Upper lobe of left lung (tissue), 6 donors: Measurements from ENCODE around the gene DHX29. TPM values are rescaled to one million over a fixed set of nuclear protein-coding genes. Genes with fewer than 3 reads are reported as not detected.

Experiments
- ATAC-seq, 2 donors: fragments of 200-7000 bp; cut with Tn5 transposase; one replicate each; pipeline ENCODE4 v1.9.1; 2022; ENCODE audit warnings: mild to moderate bottlenecking in 2 of 2, moderate library complexity in 2 of 2; ENCODE audit not compliant: low FRiP score in 2 of 2
- DNase-seq, 2 donors: peaks; one replicate each; pipeline ENCODE4 v3.0.0-alpha.2; 2019 to 2020
- H3K27ac ChIP-seq, 4 donors: fragments of 200-600 bp; sonication (generic); one replicate each; pipeline ENCODE4 v1.5.1; 2016 to 2019
- H3K27me3 ChIP-seq, 4 donors: fragments of 200-600 bp; sonication (generic); one replicate each; pipeline ENCODE4 v1.5.1; 2017 to 2019
- H3K36me3 ChIP-seq, 4 donors: fragments of 200-600 bp; sonication (generic); one replicate each; pipeline ENCODE4 v1.5.1; 2016 to 2019
- H3K4me1 ChIP-seq, 4 donors: fragments of 200-600 bp; sonication (generic); one replicate each; pipeline ENCODE4 v1.5.1; 2018 to 2019
- H3K4me3 ChIP-seq, 4 donors: fragments of 200-600 bp; sonication (generic); one replicate each; pipeline ENCODE4 v1.5.1; 2017 to 2019; ENCODE audit warnings: mild to moderate bottlenecking in 2 of 4, moderate library complexity in 1 of 4
- H3K9me3 ChIP-seq, 4 donors: fragments of 200-600 bp; sonication (generic); one replicate each; pipeline ENCODE4 v1.5.1; 2018 to 2019
- EP300 ChIP-seq, 4 donors: sonication (generic); formaldehyde crosslinking; IDR thresholded peaks; one replicate each; pipeline ENCODE4 v1.5.1; 2017; ENCODE audit warnings: antibody characterized with exemption in 4 of 4, control low read depth in 2 of 4
- POLR2A ChIP-seq, 4 donors: fragments of 450-650 bp; IDR thresholded peaks; one replicate each; pipeline ENCODE4 v1.5.1; 2016 to 2017; ENCODE audit warnings: antibody characterized with exemption in 4 of 4, mild to moderate bottlenecking in 2 of 4
- POLR2AphosphoS5 ChIP-seq, 2 donors: sonication (generic); formaldehyde crosslinking; IDR thresholded peaks; one replicate each; pipeline ENCODE4 v1.5.1; 2017; ENCODE audit warnings: antibody characterized with exemption in 2 of 2
- WGBS, 2 donors: methylation state at CpG; one replicate each; pipeline ENCODE4 v1.1.5; 2017 to 2018; 5-methylcytosine and 5-hydroxymethylcytosine counted together
- total RNA-seq, 6 donors: library from RNA; depleted of rRNA in 4 of 6; stranded (reverse); fragments of >200 nt in 4 of 6; gene quantifications; one replicate each; pipeline versions ENCODE4 v1.1.0 to v1.2.1, GENCODE V29; 2016 to 2021
- TF ChIP-seq, protein P1 (sequence below), 6 experiments: fragments of 450-650 bp in 4 of 6; fragments of 200-600 bp in 2 of 6; sonication (generic) in 2 of 6; IDR thresholded peaks; one replicate each; pipeline ENCODE4 v1.5.1; 2016 to 2019; ENCODE audit warnings: antibody characterized with exemption in 6 of 6
- donor health status: DM: no; HTN: no; CAD: no; lungs with moderate emphysema.
- donor health status: DM: no; HTN: yes; CAD: no; lungs with severe emphysema.

The DHX29 gene
- total RNA-seq, 6 donors from 2014 or later: 19.5 to 36.7 (median 24.1) TPM

DNA sequence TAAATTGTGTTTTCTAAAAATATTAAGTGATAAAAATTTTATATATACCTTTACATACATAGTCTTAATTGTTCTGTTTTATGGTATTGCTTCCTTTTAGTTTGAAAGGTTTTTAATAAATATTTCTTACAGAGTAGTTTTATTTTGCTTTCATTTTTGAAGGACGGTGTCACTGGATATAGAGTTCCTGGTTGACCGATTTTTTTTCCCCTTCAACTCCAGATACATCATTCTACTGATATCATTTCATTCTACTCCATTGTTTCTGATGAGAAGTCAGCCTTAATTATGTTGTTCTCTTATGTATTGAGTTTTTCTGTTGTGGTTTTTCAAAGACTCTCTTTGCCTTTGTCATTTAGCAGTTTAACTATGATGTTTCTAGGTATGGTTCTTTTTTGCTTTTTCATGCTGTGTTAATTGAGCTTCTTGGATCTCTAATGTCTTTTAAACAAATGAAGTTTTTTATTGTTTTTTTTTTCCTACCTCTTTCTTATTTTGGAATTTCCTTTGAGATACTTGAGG lies 30.7 kb upstream of the DHX29 start:
- ATAC-seq (peak in 1 of 2 donors; percentile 17), DNase-seq (no peak)
- no peaks in the 10 kb centered on the region for H3K27me3 ChIP-seq
- H3K27ac ChIP-seq: no peak overlapping the region
- H3K9me3 ChIP-seq: no peaks in the 10 kb centered on the region
- no peak overlapping the region for H3K4me3 ChIP-seq
- H3K36me3 ChIP-seq: peaks cover 0 to 33% (median 3%) of the 10 kb centered on the region in 4 donors
- H3K4me1 ChIP-seq: peaks cover 0 to 3% (median 0%) of the 10 kb centered on the region in 4 donors
- WGBS, 2 donors: 48 to 56% methylated on average over 2 of the region's 2 CpGs
- no peak for TF ChIP-seq POLR2A (IDR thresholded peaks at IDR 0.05)
- no peak for TF ChIP-seq POLR2AphosphoS5 (IDR thresholded peaks at IDR 0.05)
- TF ChIP-seq EP300 (IDR thresholded peaks at IDR 0.05): no peak
- TF ChIP-seq, protein P1, sequence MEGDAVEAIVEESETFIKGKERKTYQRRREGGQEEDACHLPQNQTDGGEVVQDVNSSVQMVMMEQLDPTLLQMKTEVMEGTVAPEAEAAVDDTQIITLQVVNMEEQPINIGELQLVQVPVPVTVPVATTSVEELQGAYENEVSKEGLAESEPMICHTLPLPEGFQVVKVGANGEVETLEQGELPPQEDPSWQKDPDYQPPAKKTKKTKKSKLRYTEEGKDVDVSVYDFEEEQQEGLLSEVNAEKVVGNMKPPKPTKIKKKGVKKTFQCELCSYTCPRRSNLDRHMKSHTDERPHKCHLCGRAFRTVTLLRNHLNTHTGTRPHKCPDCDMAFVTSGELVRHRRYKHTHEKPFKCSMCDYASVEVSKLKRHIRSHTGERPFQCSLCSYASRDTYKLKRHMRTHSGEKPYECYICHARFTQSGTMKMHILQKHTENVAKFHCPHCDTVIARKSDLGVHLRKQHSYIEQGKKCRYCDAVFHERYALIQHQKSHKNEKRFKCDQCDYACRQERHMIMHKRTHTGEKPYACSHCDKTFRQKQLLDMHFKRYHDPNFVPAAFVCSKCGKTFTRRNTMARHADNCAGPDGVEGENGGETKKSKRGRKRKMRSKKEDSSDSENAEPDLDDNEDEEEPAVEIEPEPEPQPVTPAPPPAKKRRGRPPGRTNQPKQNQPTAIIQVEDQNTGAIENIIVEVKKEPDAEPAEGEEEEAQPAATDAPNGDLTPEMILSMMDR (IDR thresholded peaks at IDR 0.05): no peak

- 96 to 97% methylated on average over 2 of the region's 2 CpGs for WGBS, 2 donors
- no peak overlapping the region for H3K4me3 ChIP-seq
- TF ChIP-seq POLR2A (IDR thresholded peaks at IDR 0.05): no peak
- TF ChIP-seq EP300 (IDR thresholded peaks at IDR 0.05): no peak
- TF ChIP-seq, protein P1 (IDR thresholded peaks at IDR 0.05): no peak
- TF ChIP-seq POLR2AphosphoS5 (IDR thresholded peaks at IDR 0.05): no peak
- H3K27ac ChIP-seq: no peak overlapping the region
- peaks cover 0 to 45% (median 2%) of the 10 kb centered on the region in 4 donors for H3K36me3 ChIP-seq
- DNase-seq: no peak
- H3K9me3 ChIP-seq: no peaks in the 10 kb centered on the region
- peaks cover 0 to 4% (median under 1%) of the 10 kb centered on the region in 4 donors for H3K4me1 ChIP-seq
- H3K27me3 ChIP-seq: no peaks in the 10 kb centered on the region
- no peak for ATAC-seq
These were observed 26.3 kb upstream of the DHX29 start for GRCh38 chr5:55333811-55334210.

- H3K4me3 ChIP-seq: no peak overlapping the region
- DNase-seq (no peak), ATAC-seq (no peak)
- no peaks in the 10 kb centered on the region for H3K27me3 ChIP-seq
- peaks cover 0 to 4% (median 0%) of the 10 kb centered on the region in 4 donors for H3K4me1 ChIP-seq
- no peak overlapping the region for H3K27ac ChIP-seq
- TF ChIP-seq, protein P1 (IDR thresholded peaks at IDR 0.05): no peak
- TF ChIP-seq POLR2A (IDR thresholded peaks at IDR 0.05) (no peak), POLR2AphosphoS5 (IDR thresholded peaks at IDR 0.05) (no peak), EP300 (IDR thresholded peaks at IDR 0.05) (no peak)
- H3K36me3 ChIP-seq: peaks cover 0 to 53% (median 2%) of the 10 kb centered on the region in 4 donors
- no peaks in the 10 kb centered on the region for H3K9me3 ChIP-seq
- 94 to 97% methylated on average over 1 of the region's 1 CpG for WGBS, 2 donors
These were observed 25.5 kb upstream of the DHX29 start for GRCh38 chr5:55333017-55333416.

- WGBS, 2 donors: 91 to 93% methylated on average over 3 of the region's 3 CpGs
- H3K9me3 ChIP-seq: no peaks in the 10 kb centered on the region
- no peaks in the 10 kb centered on the region for H3K27me3 ChIP-seq
- no peak overlapping the region for H3K27ac ChIP-seq
- ATAC-seq (no peak), DNase-seq (no peak)
- TF ChIP-seq POLR2A (IDR thresholded peaks at IDR 0.05) (no peak), EP300 (IDR thresholded peaks at IDR 0.05) (no peak), POLR2AphosphoS5 (IDR thresholded peaks at IDR 0.05) (no peak)
- TF ChIP-seq, protein P1 (IDR thresholded peaks at IDR 0.05): no peak
- peaks cover 0 to 4% (median 0%) of the 10 kb centered on the region in 4 donors for H3K4me1 ChIP-seq
- no peak overlapping the region for H3K4me3 ChIP-seq
- H3K36me3 ChIP-seq: peaks cover 0 to 52% (median 2%) of the 10 kb centered on the region in 4 donors
These were observed 23.8 kb upstream of the DHX29 start for GRCh38 chr5:55331321-55331720.

DNA sequence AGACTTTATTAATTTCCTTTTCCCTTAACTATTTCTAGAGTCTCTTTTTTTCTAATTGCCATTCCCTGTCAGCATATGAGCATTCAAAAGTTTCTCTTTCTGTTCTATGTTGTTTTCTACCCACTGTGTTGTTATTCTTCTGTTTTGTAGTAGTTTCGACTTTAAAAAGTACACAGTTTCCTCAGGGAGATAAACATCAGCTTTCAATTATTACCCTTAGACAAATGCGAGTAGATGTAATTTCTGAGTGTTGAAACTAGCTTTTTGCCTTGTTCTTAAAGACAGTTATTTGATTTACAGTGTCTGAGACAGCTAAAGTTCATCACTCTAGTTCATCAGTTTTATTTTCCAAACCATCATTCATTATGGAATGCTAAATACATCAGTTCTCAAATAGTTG lies 19.8 kb upstream of the DHX29 start:
- no peaks in the 10 kb centered on the region for H3K27me3 ChIP-seq

More for the DNA sequence above, 19.8 kb upstream of the DHX29 start:
- no peak for TF ChIP-seq POLR2A (IDR thresholded peaks at IDR 0.05)
- no peak for TF ChIP-seq POLR2AphosphoS5 (IDR thresholded peaks at IDR 0.05)
- TF ChIP-seq, protein P1 (IDR thresholded peaks at IDR 0.05): no peak
- TF ChIP-seq EP300 (IDR thresholded peaks at IDR 0.05): no peak
- DNase-seq (no peak), ATAC-seq (no peak)
- Histone ChIP-seq H3K4me3 (no peak overlapping the region), H3K36me3 (peaks cover 0 to 48% (median 4%) of the 10 kb centered on the region in 4 donors), H3K27ac (no peak overlapping the region), H3K4me1 (peaks cover 0 to 4% (median 0%) of the 10 kb centered on the region in 4 donors), H3K9me3 (no peaks in the 10 kb centered on the region)
- 49 to 52% methylated on average over 2 of the region's 2 CpGs for WGBS, 2 donors
